ENCODE results near the gene FOXO3. TPM values are rescaled to one million over a fixed set of nuclear protein-coding genes. Genes with fewer than 3 reads are reported as not detected.

The FOXO3 gene
- total and polyA plus RNA-seq, 5 donors from 2014 or later: 16.9 to 24.2 (median 23.3) TPM

- Mint-ChIP-seq H3K4me3 (no peak overlapping the region), H3K27me3 (peaks cover 8% of the 10 kb centered on the region), H3K36me3 (no peaks in the 10 kb centered on the region), H3K4me1 (peaks cover 0 to 15% (median 11%) of the 10 kb centered on the region in 4 donors), H3K9me3 (no peaks in the 10 kb centered on the region), H3K27ac (peak overlapping the region in 1 of 3 donors; percentile 30)
- H3K27ac ChIP-seq (ENCODE audit: insufficient read depth, low read length, poor library complexity, severe bottlenecking): no peak overlapping the region
- peaks cover 7% of the 10 kb centered on the region for H3K4me1 ChIP-seq (ENCODE audit: control insufficient read depth, insufficient read depth, low read length, poor library complexity, severe bottlenecking)
- peak in 1 of 3 donors; percentile 26 for DNase-seq
- no peak for ATAC-seq (ENCODE audit: low read depth in 2 of 2)
- no peaks in the 10 kb centered on the region for H3K27me3 ChIP-seq (ENCODE audit: control insufficient read depth, insufficient read depth, low read length)
- no peaks in the 10 kb centered on the region for H3K36me3 ChIP-seq (ENCODE audit: control insufficient read depth, insufficient read depth, low read length)
- H3K4me3 ChIP-seq (ENCODE audit: low read depth, low read length): no peak overlapping the region
- no peaks in the 10 kb centered on the region for H3K9me3 ChIP-seq (ENCODE audit: control insufficient read depth in 2 of 2, low read length in 2 of 2)
Measured at GRCh38 chr6:108546079-108547049, 14.4 kb upstream of the FOXO3 start.

DNA sequence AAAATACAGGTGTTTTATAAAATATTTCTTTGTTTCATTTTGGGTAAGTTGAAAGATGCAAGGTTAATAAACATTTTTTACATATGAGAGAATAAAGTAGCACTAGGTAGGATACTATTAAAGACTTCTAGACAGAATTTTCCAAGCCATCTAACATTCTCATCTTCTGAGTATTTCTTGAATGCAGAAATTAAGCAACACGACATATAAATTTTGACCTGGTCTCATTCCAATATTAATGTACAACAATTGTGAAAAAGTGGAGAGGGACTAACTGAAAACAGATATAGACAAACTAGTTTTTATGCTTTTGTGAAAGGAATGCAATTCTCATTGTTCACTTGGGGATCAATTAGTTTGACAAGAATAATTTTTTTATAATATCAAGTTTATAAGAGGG lies 11.5 kb upstream of the FOXO3 start:
- no peak for DNase-seq
- Histone ChIP-seq H3K27ac (ENCODE audit: insufficient read depth, low read length, poor library complexity, severe bottlenecking) (no peak overlapping the region), H3K4me1 (ENCODE audit: control insufficient read depth, insufficient read depth, low read length, poor library complexity, severe bottlenecking) (no peaks in the 10 kb centered on the region), H3K9me3 (ENCODE audit: control insufficient read depth in 2 of 2, low read length in 2 of 2) (no peaks in the 10 kb centered on the region), H3K27me3 (ENCODE audit: control insufficient read depth, insufficient read depth, low read length) (no peaks in the 10 kb centered on the region), H3K4me3 (ENCODE audit: low read depth, low read length) (no peak overlapping the region), H3K36me3 (ENCODE audit: control insufficient read depth, insufficient read depth, low read length) (no peaks in the 10 kb centered on the region)
- peaks cover 0 to 7% (median under 1%) of the 10 kb centered on the region in 4 donors for H3K4me1 Mint-ChIP-seq
- H3K36me3 Mint-ChIP-seq: no peaks in the 10 kb centered on the region
- no peak overlapping the region for H3K27ac Mint-ChIP-seq
- H3K27me3 Mint-ChIP-seq: no peaks in the 10 kb centered on the region
- H3K4me3 Mint-ChIP-seq: no peak overlapping the region
- H3K9me3 Mint-ChIP-seq: no peaks in the 10 kb centered on the region
- ATAC-seq (ENCODE audit: low read depth in 2 of 2): no peak

DNA sequence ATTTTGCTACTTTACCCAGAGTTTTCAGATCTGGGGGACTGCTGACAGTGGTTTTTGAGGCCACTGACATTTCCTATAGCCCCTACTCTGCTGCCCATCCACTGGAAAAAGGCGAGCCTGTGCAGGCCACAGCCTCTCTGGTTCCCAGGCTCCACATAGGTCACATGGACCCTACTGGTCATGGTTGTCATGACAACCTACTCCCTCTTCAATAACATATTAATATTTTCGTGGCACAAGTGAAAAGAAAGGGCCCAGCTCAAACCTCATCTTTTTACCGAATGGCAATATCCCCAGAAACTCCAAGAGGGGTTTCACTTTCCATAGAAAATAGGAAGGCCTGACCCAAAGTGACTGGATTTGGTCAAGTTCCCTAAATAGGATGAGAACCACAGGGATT lies 11.0 kb upstream of the FOXO3 start:
- no peak overlapping the region for H3K4me3 Mint-ChIP-seq
- H3K36me3 Mint-ChIP-seq: no peaks in the 10 kb centered on the region
- H3K9me3 Mint-ChIP-seq: no peaks in the 10 kb centered on the region
- Histone ChIP-seq H3K36me3 (ENCODE audit: control insufficient read depth, insufficient read depth, low read length) (no peaks in the 10 kb centered on the region), H3K27ac (ENCODE audit: insufficient read depth, low read length, poor library complexity, severe bottlenecking) (no peak overlapping the region), H3K9me3 (ENCODE audit: control insufficient read depth in 2 of 2, low read length in 2 of 2) (no peaks in the 10 kb centered on the region), H3K4me1 (ENCODE audit: control insufficient read depth, insufficient read depth, low read length, poor library complexity, severe bottlenecking) (no peaks in the 10 kb centered on the region), H3K27me3 (ENCODE audit: control insufficient read depth, insufficient read depth, low read length) (no peaks in the 10 kb centered on the region), H3K4me3 (ENCODE audit: low read depth, low read length) (no peak overlapping the region)
- no peak overlapping the region for H3K27ac Mint-ChIP-seq
- no peak for DNase-seq
- ATAC-seq (ENCODE audit: low read depth in 2 of 2): no peak
- no peaks in the 10 kb centered on the region for H3K27me3 Mint-ChIP-seq
- peaks cover 0 to 7% (median under 1%) of the 10 kb centered on the region in 4 donors for H3K4me1 Mint-ChIP-seq

DNA sequence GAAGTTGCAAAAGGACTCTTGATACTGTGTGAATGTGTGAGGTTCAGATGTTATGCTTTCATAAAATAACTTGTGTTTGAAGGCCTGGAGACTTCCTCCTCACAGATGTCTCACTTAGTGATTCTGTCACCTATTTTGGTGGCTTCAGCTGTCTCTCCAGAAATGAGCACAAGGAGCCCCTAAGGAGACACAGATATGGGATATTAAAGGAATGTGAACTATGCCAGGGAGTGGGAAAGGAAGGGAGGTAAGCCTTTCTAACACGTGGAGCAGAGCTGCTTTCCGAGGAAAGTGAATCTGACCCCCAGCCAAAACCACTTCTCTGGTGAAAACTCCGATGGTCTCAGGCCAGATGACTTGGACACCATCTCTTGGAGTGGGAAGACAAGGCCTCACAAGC lies 10.5 kb upstream of the FOXO3 start:
- ATAC-seq (ENCODE audit: low read depth in 2 of 2): no peak

GRCh38 chr6:108555399-108556052 lies 5.2 kb upstream of the FOXO3 start:
- peak overlapping the region in 3 of 4 donors; percentile 5 to 100 (median 23) for H3K4me3 Mint-ChIP-seq
- peak overlapping the region in 1 of 3 donors; percentile 11 for H3K27ac Mint-ChIP-seq

More for the DNA sequence above, 10.5 kb upstream of the FOXO3 start:
- Mint-ChIP-seq H3K9me3 (no peaks in the 10 kb centered on the region), H3K27me3 (no peaks in the 10 kb centered on the region), H3K36me3 (no peaks in the 10 kb centered on the region), H3K4me3 (no peak overlapping the region), H3K27ac (no peak overlapping the region), H3K4me1 (peaks cover 0 to 7% (median under 1%) of the 10 kb centered on the region in 4 donors)
- no peak overlapping the region for H3K4me3 ChIP-seq (ENCODE audit: low read depth, low read length)
- H3K27ac ChIP-seq (ENCODE audit: insufficient read depth, low read length, poor library complexity, severe bottlenecking): no peak overlapping the region
- H3K36me3 ChIP-seq (ENCODE audit: control insufficient read depth, insufficient read depth, low read length): no peaks in the 10 kb centered on the region
- no peaks in the 10 kb centered on the region for H3K27me3 ChIP-seq (ENCODE audit: control insufficient read depth, insufficient read depth, low read length)
- no peaks in the 10 kb centered on the region for H3K4me1 ChIP-seq (ENCODE audit: control insufficient read depth, insufficient read depth, low read length, poor library complexity, severe bottlenecking)
- no peaks in the 10 kb centered on the region for H3K9me3 ChIP-seq (ENCODE audit: control insufficient read depth in 2 of 2, low read length in 2 of 2)
- no peak for DNase-seq

GRCh38 chr6:108556250-108556649 lies 4.5 kb upstream of the FOXO3 start:
- H3K27ac Mint-ChIP-seq: peak overlapping the region in 1 of 3 donors; percentile 1

More at GRCh38 chr6:108555399-108556052, 5.2 kb upstream of the FOXO3 start:
- Histone ChIP-seq H3K9me3 (ENCODE audit: control insufficient read depth in 2 of 2, low read length in 2 of 2) (no peaks in the 10 kb centered on the region), H3K27me3 (ENCODE audit: control insufficient read depth, insufficient read depth, low read length) (no peaks in the 10 kb centered on the region), H3K4me3 (ENCODE audit: low read depth, low read length) (no peak overlapping the region), H3K36me3 (ENCODE audit: control insufficient read depth, insufficient read depth, low read length) (no peaks in the 10 kb centered on the region), H3K4me1 (ENCODE audit: control insufficient read depth, insufficient read depth, low read length, poor library complexity, severe bottlenecking) (peaks cover 7% of the 10 kb centered on the region), H3K27ac (ENCODE audit: insufficient read depth, low read length, poor library complexity, severe bottlenecking) (no peak overlapping the region)
- Mint-ChIP-seq H3K27me3 (no peaks in the 10 kb centered on the region), H3K9me3 (no peaks in the 10 kb centered on the region), H3K36me3 (no peaks in the 10 kb centered on the region), H3K4me1 (peaks cover 0 to 8% (median 1%) of the 10 kb centered on the region in 4 donors)
- ATAC-seq (ENCODE audit: low read depth in 2 of 2): no peak
- DNase-seq: no peak

DNA sequence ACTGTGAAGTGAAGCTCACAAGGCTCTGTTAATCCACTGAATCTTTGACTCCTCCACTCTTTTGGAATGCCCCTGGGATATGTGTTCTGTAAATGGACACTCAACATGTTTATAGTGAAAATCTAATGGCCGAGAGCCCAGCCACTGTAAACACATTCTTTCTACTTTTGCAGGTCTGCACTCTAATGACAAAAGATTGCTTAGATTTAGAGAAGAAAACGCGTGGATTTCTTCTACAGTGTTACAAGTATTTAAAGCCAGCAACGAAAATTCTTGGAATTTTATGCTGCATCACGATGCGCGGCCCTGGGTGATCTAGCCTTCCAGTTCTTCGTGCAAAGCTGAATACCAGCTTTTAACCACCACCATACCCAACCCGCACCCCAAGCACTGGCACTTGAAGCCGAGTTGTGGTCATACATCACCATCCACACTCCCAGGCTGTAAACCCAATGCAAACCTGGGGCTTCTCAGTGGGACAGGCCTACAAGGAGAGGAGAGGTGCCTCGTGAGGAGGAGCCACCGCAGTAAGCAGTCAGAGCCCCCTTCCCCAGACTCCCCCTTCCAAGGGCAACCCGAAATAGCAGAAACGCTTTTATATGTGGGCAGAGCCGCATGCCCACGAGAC lies 3.7 kb upstream of the FOXO3 start:
- Mint-ChIP-seq H3K4me1 (peaks cover 0 to 12% (median 2%) of the 10 kb centered on the region in 4 donors), H3K27ac (peak overlapping the region; percentile 38 to 100 (median 85)), H3K9me3 (peaks cover 0 to 2% (median 0%) of the 10 kb centered on the region in 7 donors), H3K36me3 (no peaks in the 10 kb centered on the region), H3K27me3 (no peaks in the 10 kb centered on the region), H3K4me3 (peak overlapping the region; percentile 97 to 100 (median 98))
- Histone ChIP-seq H3K27me3 (ENCODE audit: control insufficient read depth, insufficient read depth, low read length) (no peaks in the 10 kb centered on the region), H3K4me1 (ENCODE audit: control insufficient read depth, insufficient read depth, low read length, poor library complexity, severe bottlenecking) (peaks cover 11% of the 10 kb centered on the region), H3K36me3 (ENCODE audit: control insufficient read depth, insufficient read depth, low read length) (no peaks in the 10 kb centered on the region), H3K9me3 (ENCODE audit: control insufficient read depth in 2 of 2, low read length in 2 of 2) (no peaks in the 10 kb centered on the region), H3K27ac (ENCODE audit: insufficient read depth, low read length, poor library complexity, severe bottlenecking) (peak overlapping the region; percentile 100), H3K4me3 (ENCODE audit: low read depth, low read length) (peak overlapping the region; percentile 64)
- ATAC-seq (ENCODE audit: low read depth in 2 of 2) (no peak), DNase-seq (no peak)

More at GRCh38 chr6:108556250-108556649, 4.5 kb upstream of the FOXO3 start:
- no peak overlapping the region for H3K4me3 ChIP-seq (ENCODE audit: low read depth, low read length)
- Mint-ChIP-seq H3K36me3 (no peaks in the 10 kb centered on the region), H3K4me1 (peaks cover 0 to 8% (median 1%) of the 10 kb centered on the region in 4 donors), H3K27me3 (no peaks in the 10 kb centered on the region), H3K9me3 (no peaks in the 10 kb centered on the region), H3K4me3 (peak overlapping the region in 2 of 4 donors; percentile 98 to 100)
- no peaks in the 10 kb centered on the region for H3K27me3 ChIP-seq (ENCODE audit: control insufficient read depth, insufficient read depth, low read length)
- no peaks in the 10 kb centered on the region for H3K9me3 ChIP-seq (ENCODE audit: control insufficient read depth in 2 of 2, low read length in 2 of 2)
- peaks cover 7% of the 10 kb centered on the region for H3K4me1 ChIP-seq (ENCODE audit: control insufficient read depth, insufficient read depth, low read length, poor library complexity, severe bottlenecking)
- DNase-seq (no peak), ATAC-seq (ENCODE audit: low read depth in 2 of 2) (no peak)
- H3K36me3 ChIP-seq (ENCODE audit: control insufficient read depth, insufficient read depth, low read length): no peaks in the 10 kb centered on the region
- no peak overlapping the region for H3K27ac ChIP-seq (ENCODE audit: insufficient read depth, low read length, poor library complexity, severe bottlenecking)
